ENCODE data around the gene TBC1D19.

DNA sequence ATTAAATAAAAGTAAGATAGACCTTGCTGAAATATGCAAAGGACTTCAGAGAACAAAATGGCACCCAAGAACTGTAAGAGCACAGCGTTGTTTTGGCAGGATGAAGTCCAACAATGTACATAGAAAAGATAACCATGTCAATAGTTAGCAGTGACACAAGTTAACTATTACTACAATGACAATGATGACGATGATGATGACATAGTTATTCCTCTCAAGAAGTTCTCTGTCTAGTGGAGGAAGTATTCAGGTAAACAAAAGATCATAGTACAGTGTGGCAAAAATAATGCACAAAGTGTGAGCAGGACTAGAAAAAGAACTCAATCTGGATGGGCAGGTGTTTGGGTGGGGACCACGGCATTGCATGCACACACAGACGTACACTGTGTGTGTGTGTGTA, 201.4 kb downstream of the TBC1D19 start:
- TF ChIP-seq, protein P1, sequence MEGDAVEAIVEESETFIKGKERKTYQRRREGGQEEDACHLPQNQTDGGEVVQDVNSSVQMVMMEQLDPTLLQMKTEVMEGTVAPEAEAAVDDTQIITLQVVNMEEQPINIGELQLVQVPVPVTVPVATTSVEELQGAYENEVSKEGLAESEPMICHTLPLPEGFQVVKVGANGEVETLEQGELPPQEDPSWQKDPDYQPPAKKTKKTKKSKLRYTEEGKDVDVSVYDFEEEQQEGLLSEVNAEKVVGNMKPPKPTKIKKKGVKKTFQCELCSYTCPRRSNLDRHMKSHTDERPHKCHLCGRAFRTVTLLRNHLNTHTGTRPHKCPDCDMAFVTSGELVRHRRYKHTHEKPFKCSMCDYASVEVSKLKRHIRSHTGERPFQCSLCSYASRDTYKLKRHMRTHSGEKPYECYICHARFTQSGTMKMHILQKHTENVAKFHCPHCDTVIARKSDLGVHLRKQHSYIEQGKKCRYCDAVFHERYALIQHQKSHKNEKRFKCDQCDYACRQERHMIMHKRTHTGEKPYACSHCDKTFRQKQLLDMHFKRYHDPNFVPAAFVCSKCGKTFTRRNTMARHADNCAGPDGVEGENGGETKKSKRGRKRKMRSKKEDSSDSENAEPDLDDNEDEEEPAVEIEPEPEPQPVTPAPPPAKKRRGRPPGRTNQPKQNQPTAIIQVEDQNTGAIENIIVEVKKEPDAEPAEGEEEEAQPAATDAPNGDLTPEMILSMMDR (IDR thresholded peaks at IDR 0.05; ENCODE audit: low read depth, low read length): no peak
- TF ChIP-seq EZH2phosphoT487 (IDR thresholded peaks at IDR 0.05; ENCODE audit: low read depth): no peak

Data from OCI-LY3 (cell line).